ENCODE data around the gene VPS4B. TPM values are rescaled to one million over a fixed set of nuclear protein-coding genes. Genes with fewer than 3 reads are reported as not detected.
"Not testable (repeated sequence)": the region's sequence is repeated elsewhere in the genome, so short reads cannot be mapped to it uniquely, and the experiment has no call there.

VPS4B gene
- total RNA-seq, 1 donor, result 47.4 TPM

DNA sequence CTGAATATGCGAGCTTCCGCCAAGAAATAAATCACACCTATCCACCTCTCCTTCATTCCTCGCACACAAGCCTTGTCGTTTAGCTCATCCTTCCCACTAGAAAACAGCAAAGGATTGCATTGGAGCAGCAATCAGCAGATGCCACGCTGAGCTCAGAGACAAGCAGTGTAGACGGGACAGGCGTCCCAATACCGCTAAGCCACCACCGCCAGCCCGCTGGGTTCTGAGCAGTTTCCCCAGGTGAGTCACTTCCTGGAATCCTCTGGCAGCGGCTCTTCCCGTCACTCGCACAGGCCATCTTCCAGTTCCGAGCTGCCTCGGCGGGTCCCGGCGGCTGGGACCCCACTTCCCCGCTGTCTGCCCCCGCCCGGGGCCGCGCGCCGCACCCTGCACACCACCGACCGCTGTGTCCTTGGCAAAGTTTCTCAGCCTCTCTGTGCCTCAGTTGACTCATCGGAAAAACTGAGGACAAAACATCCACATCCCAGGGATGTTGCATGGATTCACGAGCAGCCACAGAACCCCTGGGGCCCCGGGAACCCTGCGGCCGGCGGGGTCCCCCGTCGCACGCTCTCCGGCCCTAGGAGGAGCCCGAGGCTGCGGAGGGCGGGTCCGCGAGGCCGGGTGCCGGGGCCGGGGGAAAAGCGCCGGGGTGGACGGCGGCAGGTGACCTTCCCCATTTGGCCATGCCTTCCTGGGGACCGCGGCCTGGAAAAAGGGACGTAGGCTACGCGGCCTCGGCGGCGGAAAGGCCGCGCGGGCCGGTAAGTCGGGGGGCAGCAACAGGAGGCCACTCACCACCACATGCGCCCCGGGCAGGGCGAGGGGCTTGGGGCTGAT lies 55.8 kb downstream of the VPS4B start:
- peak overlapping the region; percentile 97 for H3K4me3 ChIP-seq (ENCODE audit: insufficient read depth, low read length)
- H3K4me1 ChIP-seq (ENCODE audit: insufficient read depth, low read length), result peaks cover 21% of the 10 kb centered on the region
- H3K36me3 ChIP-seq (ENCODE audit: insufficient read depth, low read length), result peaks cover 13% of the 10 kb centered on the region
- peaks cover 12% of the 10 kb centered on the region for H4K20me1 ChIP-seq (ENCODE audit: insufficient read depth, low read length)
- peak; percentile 87 for DNase-seq (ENCODE audit: insufficient read length, low spot score, missing footprints)
- no peaks in the 10 kb centered on the region for H3K27me3 ChIP-seq (ENCODE audit: insufficient read depth, low read length)
- peaks cover 48% of the 10 kb centered on the region for H3K79me2 ChIP-seq (ENCODE audit: insufficient read depth, low read length)
- TF ChIP-seq, protein P1, sequence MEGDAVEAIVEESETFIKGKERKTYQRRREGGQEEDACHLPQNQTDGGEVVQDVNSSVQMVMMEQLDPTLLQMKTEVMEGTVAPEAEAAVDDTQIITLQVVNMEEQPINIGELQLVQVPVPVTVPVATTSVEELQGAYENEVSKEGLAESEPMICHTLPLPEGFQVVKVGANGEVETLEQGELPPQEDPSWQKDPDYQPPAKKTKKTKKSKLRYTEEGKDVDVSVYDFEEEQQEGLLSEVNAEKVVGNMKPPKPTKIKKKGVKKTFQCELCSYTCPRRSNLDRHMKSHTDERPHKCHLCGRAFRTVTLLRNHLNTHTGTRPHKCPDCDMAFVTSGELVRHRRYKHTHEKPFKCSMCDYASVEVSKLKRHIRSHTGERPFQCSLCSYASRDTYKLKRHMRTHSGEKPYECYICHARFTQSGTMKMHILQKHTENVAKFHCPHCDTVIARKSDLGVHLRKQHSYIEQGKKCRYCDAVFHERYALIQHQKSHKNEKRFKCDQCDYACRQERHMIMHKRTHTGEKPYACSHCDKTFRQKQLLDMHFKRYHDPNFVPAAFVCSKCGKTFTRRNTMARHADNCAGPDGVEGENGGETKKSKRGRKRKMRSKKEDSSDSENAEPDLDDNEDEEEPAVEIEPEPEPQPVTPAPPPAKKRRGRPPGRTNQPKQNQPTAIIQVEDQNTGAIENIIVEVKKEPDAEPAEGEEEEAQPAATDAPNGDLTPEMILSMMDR (IDR thresholded peaks at IDR 0.05; ENCODE audit: extremely low read depth, low read depth, low read length), result no peak
- peak overlapping the region; percentile 87 for H3K27ac ChIP-seq (ENCODE audit: low read depth, low read length)
- H2AFZ ChIP-seq (ENCODE audit: low read length), result peak overlapping the region; percentile 86
- peak overlapping the region; percentile 91 for H3K4me2 ChIP-seq (ENCODE audit: insufficient read depth, low read length)
- no peaks in the 10 kb centered on the region for H3K9me3 ChIP-seq (ENCODE audit: low read depth, low read length)

DNA sequence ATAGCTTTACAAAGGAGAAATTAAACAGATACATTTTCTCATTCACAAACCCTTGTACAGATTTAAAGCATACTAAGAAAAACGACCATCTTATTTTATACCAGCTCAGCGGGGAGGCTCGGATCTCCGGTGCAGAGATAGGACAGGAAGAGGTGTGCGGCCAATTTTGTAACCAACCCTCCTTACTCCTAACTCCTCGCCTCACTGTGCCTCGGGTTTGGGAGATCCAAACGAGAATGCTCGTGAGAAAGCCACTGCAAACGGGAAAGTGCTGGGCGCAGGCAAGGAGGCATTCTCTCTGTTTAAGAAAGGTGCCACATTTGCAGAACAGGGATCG lies 56.4 kb downstream of the VPS4B start:
- Histone ChIP-seq H3K27ac (ENCODE audit: low read depth, low read length) (peak overlapping the region; percentile 87), H4K20me1 (ENCODE audit: insufficient read depth, low read length) (peaks cover 12% of the 10 kb centered on the region), H3K27me3 (ENCODE audit: insufficient read depth, low read length) (no peaks in the 10 kb centered on the region), H2AFZ (ENCODE audit: low read length) (peak overlapping the region; percentile 86), H3K9me3 (ENCODE audit: low read depth, low read length) (no peaks in the 10 kb centered on the region), H3K36me3 (ENCODE audit: insufficient read depth, low read length) (peaks cover 18% of the 10 kb centered on the region), H3K4me1 (ENCODE audit: insufficient read depth, low read length) (peaks cover 21% of the 10 kb centered on the region), H3K4me2 (ENCODE audit: insufficient read depth, low read length) (peak overlapping the region; percentile 91), H3K4me3 (ENCODE audit: insufficient read depth, low read length) (peak overlapping the region; percentile 97), H3K79me2 (ENCODE audit: insufficient read depth, low read length) (peaks cover 51% of the 10 kb centered on the region)
- DNase-seq (ENCODE audit: insufficient read length, low spot score, missing footprints), result peak; percentile 62
- TF ChIP-seq, protein P1 (IDR thresholded peaks at IDR 0.05; ENCODE audit: extremely low read depth, low read depth, low read length), result no peak

DNA sequence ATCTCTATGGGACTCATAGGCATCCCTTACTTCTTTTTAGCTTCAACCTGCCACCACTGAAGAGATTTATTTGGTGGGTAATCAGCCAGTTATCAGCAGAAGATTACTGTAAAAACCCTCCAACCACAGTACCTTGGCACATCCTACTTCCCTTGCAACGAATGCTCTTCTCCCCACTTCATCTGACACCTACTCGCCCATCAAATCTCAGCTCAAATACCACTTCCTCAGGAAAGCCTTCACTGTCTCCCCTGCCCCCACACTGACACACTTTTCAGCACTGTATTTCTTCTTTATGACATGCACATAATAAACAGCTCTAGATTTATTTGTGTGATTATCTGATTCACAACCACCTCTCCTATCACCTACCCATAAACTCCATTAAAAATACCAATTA lies 58.3 kb downstream of the VPS4B start:
- no peak for DNase-seq (ENCODE audit: insufficient read length, low spot score, missing footprints)
- no peak overlapping the region for H3K4me2 ChIP-seq (ENCODE audit: insufficient read depth, low read length)
- H3K79me2 ChIP-seq (ENCODE audit: insufficient read depth, low read length), result peaks cover 51% of the 10 kb centered on the region
- no peak overlapping the region for H2AFZ ChIP-seq (ENCODE audit: low read length)
- peaks cover 12% of the 10 kb centered on the region for H4K20me1 ChIP-seq (ENCODE audit: insufficient read depth, low read length)
- H3K27ac ChIP-seq (ENCODE audit: low read depth, low read length), result no peak overlapping the region
- TF ChIP-seq, protein P1 (IDR thresholded peaks at IDR 0.05; ENCODE audit: extremely low read depth, low read depth, low read length), result no peak
- H3K9me3 ChIP-seq (ENCODE audit: low read depth, low read length), result no peaks in the 10 kb centered on the region
- no peaks in the 10 kb centered on the region for H3K27me3 ChIP-seq (ENCODE audit: insufficient read depth, low read length)
- no peak overlapping the region for H3K4me3 ChIP-seq (ENCODE audit: insufficient read depth, low read length)
- peaks cover 21% of the 10 kb centered on the region for H3K4me1 ChIP-seq (ENCODE audit: insufficient read depth, low read length)
- peaks cover 27% of the 10 kb centered on the region for H3K36me3 ChIP-seq (ENCODE audit: insufficient read depth, low read length)

DNA sequence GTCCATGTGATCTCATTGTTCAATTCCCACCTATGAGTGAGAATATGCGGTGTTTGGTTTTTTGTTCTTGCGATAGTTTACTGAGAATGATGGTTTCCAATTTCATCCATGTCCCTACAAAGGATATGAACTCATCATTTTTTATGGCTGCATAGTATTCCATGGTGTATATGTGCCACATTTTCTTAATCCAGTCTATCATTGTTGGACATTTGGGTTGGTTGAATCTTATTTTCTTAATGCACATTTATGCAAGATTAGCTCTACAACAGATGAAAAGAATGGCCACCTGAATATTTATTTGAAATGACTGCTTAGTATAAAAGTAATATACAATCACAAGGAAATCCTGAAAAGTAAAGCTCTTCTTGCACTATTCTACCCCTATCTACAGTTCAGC lies 58.9 kb downstream of the VPS4B start:
- H3K36me3 ChIP-seq (ENCODE audit: insufficient read depth, low read length), result peaks cover 30% of the 10 kb centered on the region
- not testable (repeated sequence) for DNase-seq (ENCODE audit: insufficient read length, low spot score, missing footprints)
- peaks cover 51% of the 10 kb centered on the region for H3K79me2 ChIP-seq (ENCODE audit: insufficient read depth, low read length)

More for the DNA sequence above, 58.9 kb downstream of the VPS4B start:
- H2AFZ ChIP-seq (ENCODE audit: low read length); H3K4me3 ChIP-seq (ENCODE audit: insufficient read depth, low read length); H3K27me3 ChIP-seq (ENCODE audit: insufficient read depth, low read length); H3K4me2 ChIP-seq (ENCODE audit: insufficient read depth, low read length); H3K9me3 ChIP-seq (ENCODE audit: low read depth, low read length); H3K27ac ChIP-seq (ENCODE audit: low read depth, low read length): not testable (repeated sequence)
- peaks cover 17% of the 10 kb centered on the region for H3K4me1 ChIP-seq (ENCODE audit: insufficient read depth, low read length)
- peaks cover 12% of the 10 kb centered on the region for H4K20me1 ChIP-seq (ENCODE audit: insufficient read depth, low read length)

All from osteoblast (primary cell).